ENCODE results near the gene CCNF. TPM values are rescaled to one million over a fixed set of nuclear protein-coding genes. Genes with fewer than 3 reads are reported as not detected.
"Not testable (repeated sequence)": the region's sequence is repeated elsewhere in the genome, so short reads cannot be mapped to it uniquely, and the experiment has no call there.

CCNF gene
- total and polyA plus RNA-seq, 9 donors: 0.87 to 2.5 (median 1.8) TPM

GRCh38 chr16:2432286-2432685 lies 3.0 kb downstream of the CCNF start:
- no peak for DNase-seq
- TF ChIP-seq EP300 (IDR thresholded peaks at IDR 0.05) (no peak), POLR2A (IDR thresholded peaks at IDR 0.05) (no peak), CTCF (IDR thresholded peaks at IDR 0.05) (no peak)
- no peak overlapping the region for H3K27ac ChIP-seq
- 95 to 96% (median 96%) methylated on average over 6 of the region's 6 CpGs for WGBS, 3 donors
- no peaks in the 10 kb centered on the region for H3K36me3 ChIP-seq
- intact Hi-C loops (cut with DNase I): loop anchor here in 1 of 4 donors (10.0 kb wide), 2 partner anchors 73 to 87 kb away; partner anchors contain the start of gene ABCA3
- no peak overlapping the region for H3K4me3 ChIP-seq
- H3K27me3 ChIP-seq: no peaks in the 10 kb centered on the region
- no peaks in the 10 kb centered on the region for H3K9me3 ChIP-seq
- peaks cover 2% of the 10 kb centered on the region for H3K4me1 ChIP-seq (ENCODE audit: insufficient read depth)

- Histone ChIP-seq H3K4me1 (ENCODE audit: insufficient read depth) (peaks cover 2% of the 10 kb centered on the region), H3K27me3 (no peaks in the 10 kb centered on the region), H3K9me3 (no peaks in the 10 kb centered on the region), H3K27ac (no peak overlapping the region), H3K4me3 (no peak overlapping the region), H3K36me3 (no peaks in the 10 kb centered on the region)
- TF ChIP-seq CTCF (IDR thresholded peaks at IDR 0.05) (no peak), POLR2A (IDR thresholded peaks at IDR 0.05) (no peak), EP300 (IDR thresholded peaks at IDR 0.05) (no peak)
- intact Hi-C loops (cut with DNase I): loop anchor here in 1 of 4 donors (10.0 kb wide), 2 partner anchors 72 to 88 kb away; partner anchors contain the start of gene ABCA3
- 94 to 96% (median 95%) methylated on average over 15 of the region's 15 CpGs for WGBS, 3 donors
- DNase-seq: no peak
These were observed 3.7 kb downstream of the CCNF start for GRCh38 chr16:2432801-2433505.

- 94 to 99% (median 95%) methylated on average over 3 to 4 of the region's 4 CpGs for WGBS, 3 donors
- H3K4me1 ChIP-seq (ENCODE audit: insufficient read depth); H3K4me3 ChIP-seq; H3K27ac ChIP-seq; H3K36me3 ChIP-seq; H3K27me3 ChIP-seq; H3K9me3 ChIP-seq; DNase-seq: not testable (repeated sequence)
- intact Hi-C loops (cut with DNase I): loop anchor here in 1 of 4 donors (10.0 kb wide), 2 partner anchors 70 to 90 kb away; partner anchors contain the start of gene ABCA3
These were observed 6.0 kb downstream of the CCNF start for GRCh38 chr16:2435236-2435635.

- TF ChIP-seq CTCF (IDR thresholded peaks at IDR 0.05) (no peak), EP300 (IDR thresholded peaks at IDR 0.05) (no peak), POLR2A (IDR thresholded peaks at IDR 0.05) (no peak)
- no peak overlapping the region for H3K4me3 ChIP-seq
- H3K27ac ChIP-seq: no peak overlapping the region
- no peaks in the 10 kb centered on the region for H3K4me1 ChIP-seq (ENCODE audit: insufficient read depth)
- H3K36me3 ChIP-seq: no peaks in the 10 kb centered on the region
- H3K27me3 ChIP-seq: no peaks in the 10 kb centered on the region
- DNase-seq: peak in 1 of 5 donors; percentile 5
- intact Hi-C loops (cut with DNase I): loop anchor here in 1 of 4 donors (10.0 kb wide), 2 partner anchors 69 to 91 kb away; partner anchors contain the start of gene ABCA3
- WGBS, 3 donors: 88 to 94% (median 90%) methylated on average over 9 of the region's 9 CpGs
- no peaks in the 10 kb centered on the region for H3K9me3 ChIP-seq
These were observed 6.9 kb downstream of the CCNF start for GRCh38 chr16:2436110-2436509.

Data from ovary (tissue), 9 donors.